Lung (tissue), 12 donors: ENCODE measurements around the gene SOX11. TPM values are rescaled to one million over a fixed set of nuclear protein-coding genes. Genes with fewer than 3 reads are reported as not detected.
A peak's percentile ranks its signal among the peaks of the same experiment; 100 is the strongest.

Experiments
- ATAC-seq: fragments of 200-7000 bp; cut with Tn5 transposase; one replicate; pipeline ENCODE4 v1.9.1; 2020; ENCODE audit warnings: moderate number of reproducible peaks; ENCODE audit not compliant: insufficient read depth, low FRiP score
- DNase-seq, 3 donors: peaks; one replicate each; pipeline ENCODE4 v3.0.0-alpha.2; 2013 to 2017
- H3K27ac ChIP-seq, 2 donors: one replicate each; pipeline ENCODE4 v1.5.1; 2013; ENCODE audit warnings: mild to moderate bottlenecking in 2 of 2, moderate library complexity in 2 of 2, control low read depth in 1 of 2, inconsistent platforms in 1 of 2, low read depth in 1 of 2, low read length in 1 of 2
- H3K27me3 ChIP-seq, 3 donors: one replicate each; pipeline ENCODE4 v1.5.1; 2013; ENCODE audit warnings: low read length in 2 of 3; ENCODE audit not compliant: control insufficient read depth in 3 of 3, insufficient read depth in 3 of 3
- H3K36me3 ChIP-seq, 4 donors: one replicate each; pipeline ENCODE4 v1.5.1; 2013; ENCODE audit warnings: low read length in 4 of 4, mild to moderate bottlenecking in 1 of 4, moderate library complexity in 1 of 4; ENCODE audit not compliant: control insufficient read depth in 4 of 4, insufficient read depth in 4 of 4
- H3K4me1 ChIP-seq, 5 donors: one replicate each; pipeline ENCODE4 v1.5.1; 2013; ENCODE audit warnings: low read length in 5 of 5, mild to moderate bottlenecking in 2 of 5, moderate library complexity in 1 of 5; ENCODE audit not compliant: control insufficient read depth in 5 of 5, insufficient read depth in 5 of 5
- H3K4me3 ChIP-seq: one replicate; pipeline ENCODE4 v1.5.1; 2013; ENCODE audit warnings: mild to moderate bottlenecking, control low read depth, moderate library complexity
- H3K9ac ChIP-seq, 2 donors: one replicate each; pipeline ENCODE4 v1.5.1; 2013; ENCODE audit warnings: low read length in 2 of 2, control low read depth in 1 of 2; ENCODE audit not compliant: insufficient read depth in 1 of 2
- H3K9me3 ChIP-seq, 4 donors: one replicate each; pipeline ENCODE4 v1.5.1; 2013; ENCODE audit warnings: low read length in 3 of 4, mild to moderate bottlenecking in 1 of 4, moderate library complexity in 1 of 4; ENCODE audit not compliant: control insufficient read depth in 4 of 4, insufficient read depth in 3 of 4
- CTCF ChIP-seq: IDR thresholded peaks from 2 replicates; pipeline ENCODE4 v1.5.1; 2012; ENCODE audit warnings: mild to moderate bottlenecking; ENCODE audit errors: control extremely low read depth, extremely low read depth
- WGBS, 2 donors: extraction: QIAGEN DNeasy Blood & Tissue Kit; methylation state at CpG; one replicate each; pipeline ENCODE4 v1.1.7; 2013; 5-methylcytosine and 5-hydroxymethylcytosine counted together
- polyA plus RNA-seq, 2 donors: library from polyadenylated mRNA; stranded (reverse); fragments of 200-250 nt; gene quantifications; one replicate each; pipeline ENCODE4 v1.2.1, GENCODE V29; 2013
- total RNA-seq, 2 donors: library from RNA; depleted of rRNA in 1 of 2; stranded (reverse); fragments of >200 nt in 1 of 2; gene quantifications; one replicate each; pipeline ENCODE4 v1.2.1, GENCODE V29; 2014 to 2021
- donor health status: control.
- donor health status: control.
- donor health status: Bipolar disorder and iron deficiency.
- donor health status: healthy.
- donor health status: DM: yes; HTN: yes; CAD: no.

Gene SOX11
- total and polyA plus RNA-seq, 4 donors: 0.05 to 13.3 (median 0.06) TPM; not detected in 1

- H3K4me1 ChIP-seq: no peaks in the 10 kb centered on the region
- no peak overlapping the region for H3K4me3 ChIP-seq
- H3K27ac ChIP-seq: no peak overlapping the region
- H3K27me3 ChIP-seq: no peaks in the 10 kb centered on the region
- H3K36me3 ChIP-seq: no peaks in the 10 kb centered on the region
- TF ChIP-seq CTCF: no peak
- DNase-seq (no peak), ATAC-seq (no peak)
- peaks cover 0 to 4% (median 0%) of the 10 kb centered on the region in 4 donors for H3K9me3 ChIP-seq
- 65 to 87% methylated on average over 2 of the region's 2 CpGs for WGBS, 2 donors
- H3K9ac ChIP-seq: no peak overlapping the region
These were observed 20.9 kb downstream of the SOX11 start for GRCh38 chr2:5713101-5713500.

- Histone ChIP-seq H3K27ac (no peak overlapping the region), H3K27me3 (no peaks in the 10 kb centered on the region), H3K9ac (no peak overlapping the region), H3K36me3 (no peaks in the 10 kb centered on the region), H3K4me1 (peaks cover 0 to 12% (median 0%) of the 10 kb centered on the region in 5 donors), H3K9me3 (peaks cover 0 to 5% (median 0%) of the 10 kb centered on the region in 4 donors), H3K4me3 (no peak overlapping the region)
- no peak for TF ChIP-seq CTCF
- WGBS, 2 donors: 79 to 87% methylated on average over 4 of the region's 4 CpGs
- ATAC-seq: no peak
- DNase-seq: no peak
These were observed 27.6 kb downstream of the SOX11 start for GRCh38 chr2:5719629-5720334.

- ATAC-seq (no peak), DNase-seq (peak in 2 of 3 donors; percentile 76 to 91)
- Histone ChIP-seq H3K27ac (no peak overlapping the region), H3K4me3 (no peak overlapping the region), H3K9me3 (peaks cover 0 to 5% (median 0%) of the 10 kb centered on the region in 4 donors), H3K27me3 (no peaks in the 10 kb centered on the region), H3K9ac (no peak overlapping the region), H3K4me1 (peaks cover 0 to 16% (median 0%) of the 10 kb centered on the region in 5 donors), H3K36me3 (no peaks in the 10 kb centered on the region)
- 52 to 69% methylated on average over 7 of the region's 7 CpGs for WGBS, 2 donors
- TF ChIP-seq CTCF: no peak
These were observed 28.2 kb downstream of the SOX11 start for GRCh38 chr2:5720426-5720825.

- peaks cover 0 to 5% (median 0%) of the 10 kb centered on the region in 4 donors for H3K9me3 ChIP-seq
- no peaks in the 10 kb centered on the region for H3K36me3 ChIP-seq
- no peak overlapping the region for H3K4me3 ChIP-seq
- no peak overlapping the region for H3K9ac ChIP-seq
- no peak for ATAC-seq
- peaks cover 0 to 23% (median 0%) of the 10 kb centered on the region in 5 donors for H3K4me1 ChIP-seq
- DNase-seq: no peak
- no peaks in the 10 kb centered on the region for H3K27me3 ChIP-seq
- 90 to 93% methylated on average over 5 of the region's 5 CpGs for WGBS, 2 donors
- H3K27ac ChIP-seq: no peak overlapping the region
- no peak for TF ChIP-seq CTCF
These were observed 30.1 kb downstream of the SOX11 start for GRCh38 chr2:5722236-5722635.
